Left lung (tissue), 10 donors: ENCODE measurements around the gene NRSN1. TPM values are rescaled to one million over a fixed set of nuclear protein-coding genes. Genes with fewer than 3 reads are reported as not detected.

ENCODE experiments used
- ATAC-seq: fragments of 200-7000 bp; cut with Tn5 transposase; one replicate; pipeline ENCODE4 v1.9.1; 2020; ENCODE audit warnings: moderate library complexity
- DNase-seq, 4 donors: peaks; one replicate each; pipeline ENCODE4 v3.0.0-alpha.2; 2013 to 2020
- H3K27ac ChIP-seq, 2 donors: fragments of 200-600 bp; sonication (generic) in 1 of 2; one replicate each; pipeline versions ENCODE4 v1.5.0 to v1.8.0; 2020 to 2021
- H3K27me3 ChIP-seq, 2 donors: fragments of 200-600 bp; sonication (generic) in 1 of 2; one replicate each; pipeline versions ENCODE4 v1.5.0 to v1.8.0; 2020 to 2021
- H3K36me3 ChIP-seq, 2 donors: fragments of 200-600 bp; sonication (generic) in 1 of 2; one replicate each; pipeline versions ENCODE4 v1.5.0 to v1.8.0; 2020 to 2021
- H3K4me1 ChIP-seq, 2 donors: fragments of 200-600 bp; one replicate each; pipeline ENCODE4 v1.8.0; 2021
- H3K4me3 ChIP-seq, 2 donors: fragments of 200-600 bp; sonication (generic) in 1 of 2; one replicate each; pipeline versions ENCODE4 v1.5.0 to v1.8.0; 2020 to 2021; ENCODE audit warnings: mild to moderate bottlenecking in 1 of 2
- H3K9me3 ChIP-seq, 2 donors: fragments of 200-600 bp; sonication (generic) in 1 of 2; one replicate each; pipeline versions ENCODE4 v1.5.0 to v1.8.0; 2020 to 2021
- intact Hi-C, 2 donors: fragments of 100-400 bp; cut with DNase I; formaldehyde crosslinking; loops; one replicate each; pipeline versions ENCODE4 v1.11.2 to v1.14.2; 2022
- polyA plus RNA-seq, 6 donors: library from polyadenylated mRNA; unstranded; fragments of 120-200 nt; gene quantifications; one replicate each; pipeline ENCODE4 v1.2.1, GENCODE V29; 2013; ENCODE audit not compliant: insufficient read length in 6 of 6
- total RNA-seq, 2 donors: library from RNA; stranded (reverse); fragmentation: NEBNext Ultra II Directional; extraction: Animal tissue kit (Norgen Biotek cat#: 25700); gene quantifications; one replicate each; pipeline ENCODE4 v1.2.1, GENCODE V29; 2021
- TF ChIP-seq, protein P1 (sequence below), 2 donors: fragments of 200-600 bp; sonication (generic) in 1 of 2; IDR thresholded peaks; one replicate each; pipeline versions ENCODE4 v1.5.0 to v1.8.0; 2021; ENCODE audit warnings: antibody characterized with exemption in 2 of 2
- donor health status: DM: no; HTN: yes; CAD: no.
- donor health status: DM: no; HTN: no; CAD: no.

NRSN1 gene
- total and polyA plus RNA-seq, 8 donors = 0.26 to 0.56 (median 0.37) TPM; not detected in 2

- TF ChIP-seq, protein P1, sequence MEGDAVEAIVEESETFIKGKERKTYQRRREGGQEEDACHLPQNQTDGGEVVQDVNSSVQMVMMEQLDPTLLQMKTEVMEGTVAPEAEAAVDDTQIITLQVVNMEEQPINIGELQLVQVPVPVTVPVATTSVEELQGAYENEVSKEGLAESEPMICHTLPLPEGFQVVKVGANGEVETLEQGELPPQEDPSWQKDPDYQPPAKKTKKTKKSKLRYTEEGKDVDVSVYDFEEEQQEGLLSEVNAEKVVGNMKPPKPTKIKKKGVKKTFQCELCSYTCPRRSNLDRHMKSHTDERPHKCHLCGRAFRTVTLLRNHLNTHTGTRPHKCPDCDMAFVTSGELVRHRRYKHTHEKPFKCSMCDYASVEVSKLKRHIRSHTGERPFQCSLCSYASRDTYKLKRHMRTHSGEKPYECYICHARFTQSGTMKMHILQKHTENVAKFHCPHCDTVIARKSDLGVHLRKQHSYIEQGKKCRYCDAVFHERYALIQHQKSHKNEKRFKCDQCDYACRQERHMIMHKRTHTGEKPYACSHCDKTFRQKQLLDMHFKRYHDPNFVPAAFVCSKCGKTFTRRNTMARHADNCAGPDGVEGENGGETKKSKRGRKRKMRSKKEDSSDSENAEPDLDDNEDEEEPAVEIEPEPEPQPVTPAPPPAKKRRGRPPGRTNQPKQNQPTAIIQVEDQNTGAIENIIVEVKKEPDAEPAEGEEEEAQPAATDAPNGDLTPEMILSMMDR (IDR thresholded peaks at IDR 0.05) = no peak
- intact Hi-C loops = no loop called here
- Histone ChIP-seq H3K4me3 (no peak overlapping the region), H3K27ac (no peak overlapping the region), H3K36me3 (no peaks in the 10 kb centered on the region), H3K9me3 (no peaks in the 10 kb centered on the region), H3K27me3 (no peaks in the 10 kb centered on the region), H3K4me1 (no peaks in the 10 kb centered on the region)
- DNase-seq = no peak
- no peak for ATAC-seq
Observed at GRCh38 chr6:24092407-24092806, 33.6 kb upstream of the NRSN1 start.

DNA sequence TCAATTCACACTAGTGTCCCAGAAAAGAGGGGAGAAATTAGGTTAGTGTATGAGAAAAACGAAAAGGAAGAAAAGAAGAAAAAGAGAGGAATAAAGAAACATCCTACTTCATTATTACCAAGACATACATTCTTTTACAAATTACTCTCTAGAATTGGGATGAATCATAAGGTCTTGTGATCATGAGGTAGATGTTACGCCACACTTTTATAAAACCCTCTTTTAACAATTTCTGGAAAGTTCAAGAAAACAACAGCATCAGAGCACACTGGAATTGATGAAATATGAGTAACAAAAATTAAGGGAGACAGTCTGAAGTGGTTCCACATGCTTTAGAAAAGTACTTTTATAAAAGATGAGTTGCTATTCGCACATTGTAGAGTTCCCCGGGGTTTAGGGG is 32.6 kb upstream of the NRSN1 start:
- no peaks in the 10 kb centered on the region for H3K27me3 ChIP-seq

GRCh38 chr6:24099181-24099580 is 26.8 kb upstream of the NRSN1 start:
- TF ChIP-seq, protein P1 (IDR thresholded peaks at IDR 0.05) = no peak
- Histone ChIP-seq H3K9me3 (no peaks in the 10 kb centered on the region), H3K4me1 (no peaks in the 10 kb centered on the region), H3K27ac (no peak overlapping the region), H3K27me3 (no peaks in the 10 kb centered on the region), H3K4me3 (no peak overlapping the region), H3K36me3 (no peaks in the 10 kb centered on the region)
- no peak for ATAC-seq
- no peak for DNase-seq
- intact Hi-C loops = no loop called here

More for the DNA sequence above, 32.6 kb upstream of the NRSN1 start:
- intact Hi-C loops = no loop called here
- ATAC-seq (no peak), DNase-seq (no peak)
- no peaks in the 10 kb centered on the region for H3K9me3 ChIP-seq
- no peaks in the 10 kb centered on the region for H3K4me1 ChIP-seq
- TF ChIP-seq, protein P1 (IDR thresholded peaks at IDR 0.05) = no peak
- H3K4me3 ChIP-seq = no peak overlapping the region
- no peak overlapping the region for H3K27ac ChIP-seq
- no peaks in the 10 kb centered on the region for H3K36me3 ChIP-seq

- Histone ChIP-seq H3K4me1 (no peaks in the 10 kb centered on the region), H3K27me3 (no peaks in the 10 kb centered on the region), H3K36me3 (no peaks in the 10 kb centered on the region), H3K27ac (no peak overlapping the region), H3K4me3 (no peak overlapping the region), H3K9me3 (no peaks in the 10 kb centered on the region)
- TF ChIP-seq, protein P1 (IDR thresholded peaks at IDR 0.05) = no peak
- ATAC-seq (no peak), DNase-seq (no peak)
- intact Hi-C loops = no loop called here
Observed at GRCh38 chr6:24100024-24100769, 25.8 kb upstream of the NRSN1 start.

DNA sequence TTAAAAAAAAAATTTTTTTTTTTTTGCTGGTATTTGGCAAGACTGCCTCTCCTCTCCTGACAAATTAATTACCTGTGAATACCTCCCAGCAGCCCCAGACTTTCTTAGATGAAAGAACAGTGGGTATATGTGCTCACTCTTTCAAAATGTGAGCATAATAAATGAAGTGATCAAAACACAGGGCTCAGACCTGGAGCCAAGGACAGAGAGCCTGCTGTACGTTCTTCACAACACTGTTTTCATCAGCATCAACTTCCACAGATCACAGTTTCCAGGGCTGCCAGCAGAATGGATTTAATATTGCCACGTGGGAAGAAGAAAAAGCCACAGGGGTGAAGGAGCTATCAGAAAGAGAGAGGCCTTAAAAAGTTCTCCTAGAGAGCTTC is 25.3 kb upstream of the NRSN1 start:
- no peaks in the 10 kb centered on the region for H3K27me3 ChIP-seq
- no peaks in the 10 kb centered on the region for H3K36me3 ChIP-seq
- DNase-seq (no peak), ATAC-seq (no peak)
- H3K4me3 ChIP-seq = no peak overlapping the region
- intact Hi-C loops = no loop called here
- no peaks in the 10 kb centered on the region for H3K4me1 ChIP-seq
- TF ChIP-seq, protein P1 (IDR thresholded peaks at IDR 0.05) = no peak
- H3K9me3 ChIP-seq = no peaks in the 10 kb centered on the region
- H3K27ac ChIP-seq = no peak overlapping the region
